ENCODE measurements around the gene ITGAL.

Gene ITGAL

GRCh38 chr16:30567991-30568638 lies 95.6 kb downstream of the ITGAL start:
- TF ChIP-seq CEBPB (IDR thresholded peaks at IDR 0.05) (0 out of 2 replicates have a peak, but pooled peaks have one; percentile 39), NFIC (IDR thresholded peaks at IDR 0.05) (no peak)

GRCh38 chr16:30569281-30569680 lies 96.7 kb downstream of the ITGAL start:
- no peak for TF ChIP-seq YY1 (IDR thresholded peaks at IDR 0.05; ENCODE audit: low read depth)
- no peak for TF ChIP-seq TAF1 (IDR thresholded peaks at IDR 0.05; ENCODE audit: low read depth)
- TF ChIP-seq TEAD4 (IDR thresholded peaks at IDR 0.05), result no peak
- TF ChIP-seq MAX (IDR thresholded peaks at IDR 0.05), result no peak
- no peak for TF ChIP-seq USF1 (IDR thresholded peaks at IDR 0.05)
- no peak for TF ChIP-seq EP300 (IDR thresholded peaks at IDR 0.05; ENCODE audit: borderline replicate concordance)
- no peak for TF ChIP-seq ZBTB7A (IDR thresholded peaks at IDR 0.05; ENCODE audit: low read depth)
- no peak for TF ChIP-seq EGR1 (IDR thresholded peaks at IDR 0.05)
- TF ChIP-seq TCF12 (IDR thresholded peaks at IDR 0.05; ENCODE audit: low read depth), result no peak
- TF ChIP-seq RAD21 (IDR thresholded peaks at IDR 0.05; ENCODE audit: low read depth), result no peak
- TF ChIP-seq FOXM1 (IDR thresholded peaks at IDR 0.05; ENCODE audit: borderline replicate concordance, low read depth), result no peak
- TF ChIP-seq REST (IDR thresholded peaks at IDR 0.05; ENCODE audit: low read depth), result no peak
- no peak for TF ChIP-seq NFIC (IDR thresholded peaks at IDR 0.05)
- no peak for TF ChIP-seq CREB1 (IDR thresholded peaks at IDR 0.05; ENCODE audit: low read depth)
- no peak for TF ChIP-seq CEBPB (IDR thresholded peaks at IDR 0.05)

- TF ChIP-seq MAX (IDR thresholded peaks at IDR 0.05) (no peak), YY1 (IDR thresholded peaks at IDR 0.05; ENCODE audit: low read depth) (no peak), ZBTB7A (IDR thresholded peaks at IDR 0.05; ENCODE audit: low read depth) (no peak), CREB1 (IDR thresholded peaks at IDR 0.05; ENCODE audit: low read depth) (no peak), EP300 (IDR thresholded peaks at IDR 0.05; ENCODE audit: borderline replicate concordance) (no peak), RAD21 (IDR thresholded peaks at IDR 0.05; ENCODE audit: low read depth) (no peak), NFIC (IDR thresholded peaks at IDR 0.05) (no peak), REST (IDR thresholded peaks at IDR 0.05; ENCODE audit: low read depth) (no peak), FOXM1 (IDR thresholded peaks at IDR 0.05; ENCODE audit: borderline replicate concordance, low read depth) (no peak), CEBPB (IDR thresholded peaks at IDR 0.05) (no peak), TCF12 (IDR thresholded peaks at IDR 0.05; ENCODE audit: low read depth) (no peak), TAF1 (IDR thresholded peaks at IDR 0.05; ENCODE audit: low read depth) (no peak), USF1 (IDR thresholded peaks at IDR 0.05) (no peak), EGR1 (IDR thresholded peaks at IDR 0.05) (no peak), TEAD4 (IDR thresholded peaks at IDR 0.05) (no peak)
These were observed 97.4 kb downstream of the ITGAL start for GRCh38 chr16:30569746-30570635.

GRCh38 chr16:30570636-30571444 lies 98.3 kb downstream of the ITGAL start:
- TF ChIP-seq NFIC (IDR thresholded peaks at IDR 0.05), result no peak
- no peak for TF ChIP-seq CEBPB (IDR thresholded peaks at IDR 0.05)
- TF ChIP-seq REST (IDR thresholded peaks at IDR 0.05; ENCODE audit: low read depth), result peak; percentile 69
- TF ChIP-seq TEAD4 (IDR thresholded peaks at IDR 0.05), result no peak
- TF ChIP-seq MAX (IDR thresholded peaks at IDR 0.05), result 0 out of 2 replicates have a peak, but pooled peaks have one; percentile 6
- TF ChIP-seq CREB1 (IDR thresholded peaks at IDR 0.05; ENCODE audit: low read depth), result no peak
- TF ChIP-seq ZBTB7A (IDR thresholded peaks at IDR 0.05; ENCODE audit: low read depth), result 0 out of 2 replicates have a peak, but pooled peaks have one; percentile 21
